HG03139 (cell line): ENCODE data around the gene MACROD2.

Source experiments
- ATAC-seq: cut with Tn5 transposase; IDR thresholded peaks from one replicate; pipeline ENCODE4 v1.9.1; 2021; ENCODE audit not compliant: unreplicated experiment

The MACROD2 gene

GRCh38 chr20:15593081-15593480, 1597.8 kb downstream of the MACROD2 start:
- no peak for ATAC-seq

- ATAC-seq = no peak
Measured at GRCh38 chr20:15594158-15594695, 1598.9 kb downstream of the MACROD2 start.

- ATAC-seq = no peak
Measured at GRCh38 chr20:15596220-15596890, 1601.0 kb downstream of the MACROD2 start.

- no peak for ATAC-seq
Measured at GRCh38 chr20:15597306-15597705, 1602.0 kb downstream of the MACROD2 start.

GRCh38 chr20:15599961-15600360, 1604.6 kb downstream of the MACROD2 start:
- ATAC-seq = no peak

- ATAC-seq = no peak
Measured at GRCh38 chr20:15600565-15600964, 1605.2 kb downstream of the MACROD2 start.

- ATAC-seq = no peak
Measured at GRCh38 chr20:15603506-15603905, 1608.2 kb downstream of the MACROD2 start.

GRCh38 chr20:15603978-15604805, 1608.9 kb downstream of the MACROD2 start:
- ATAC-seq = no peak

GRCh38 chr20:15609921-15610320, 1614.6 kb downstream of the MACROD2 start:
- no peak for ATAC-seq

GRCh38 chr20:15610787-15611186, 1615.5 kb downstream of the MACROD2 start:
- no peak for ATAC-seq

GRCh38 chr20:15611541-15611940, 1616.2 kb downstream of the MACROD2 start:
- ATAC-seq = no peak

GRCh38 chr20:15612198-15612597, 1616.9 kb downstream of the MACROD2 start:
- ATAC-seq = no peak

GRCh38 chr20:15612769-15613168, 1617.5 kb downstream of the MACROD2 start:
- no peak for ATAC-seq

- ATAC-seq = no peak
Measured at GRCh38 chr20:15613530-15613929, 1618.2 kb downstream of the MACROD2 start.

GRCh38 chr20:15616626-15617025, 1621.3 kb downstream of the MACROD2 start:
- ATAC-seq = no peak

- ATAC-seq = no peak
Measured at GRCh38 chr20:15618110-15618509, 1622.8 kb downstream of the MACROD2 start.

- ATAC-seq = no peak
Measured at GRCh38 chr20:15618912-15619311, 1623.6 kb downstream of the MACROD2 start.

- ATAC-seq = no peak
Measured at GRCh38 chr20:15619341-15619740, 1624.0 kb downstream of the MACROD2 start.

GRCh38 chr20:15619816-15620215, 1624.5 kb downstream of the MACROD2 start:
- no peak for ATAC-seq

- ATAC-seq = no peak
Measured at GRCh38 chr20:15622368-15622767, 1627.1 kb downstream of the MACROD2 start.

- ATAC-seq = no peak
Measured at GRCh38 chr20:15623215-15623614, 1627.9 kb downstream of the MACROD2 start.

GRCh38 chr20:15625981-15626380, 1630.7 kb downstream of the MACROD2 start:
- no peak for ATAC-seq
